Loucy (cell line): Measurements from ENCODE around the gene POPDC2.

Experiments
- EZH2phosphoT487 ChIP-seq: fragments of 200-600 bp; IDR thresholded peaks from 2 replicates; pipeline ENCODE4 v1.6.1; 2018; ENCODE audit warnings: antibody characterized with exemption, mild to moderate bottlenecking, moderate library complexity, borderline replicate concordance
- TF ChIP-seq, protein P1 (sequence below): fragments of 200-600 bp; sonication (generic); conservative IDR thresholded peaks from 2 replicates; pipeline ENCODE4 v1.5.1; 2014; ENCODE audit warnings: mild to moderate bottlenecking, antibody characterized with exemption, low read length

DNA sequence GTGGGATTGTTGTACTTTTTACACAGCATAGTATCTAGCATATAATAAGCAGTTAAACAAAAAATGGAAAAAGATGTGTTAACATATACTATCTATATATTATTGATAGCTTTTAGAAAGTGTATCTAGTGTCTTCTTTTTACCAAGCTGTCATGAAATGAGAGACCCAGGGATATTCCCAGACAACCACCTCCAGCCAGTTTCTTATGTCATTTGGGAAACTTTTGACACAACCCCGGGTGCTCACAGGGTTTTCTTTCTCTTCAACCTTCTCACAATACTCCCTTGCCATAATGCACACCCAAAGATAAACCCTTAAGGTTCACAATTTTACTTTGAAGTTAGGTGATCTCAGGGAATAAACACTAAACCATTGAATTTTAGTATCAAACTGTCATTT lies 67.5 kb downstream of the POPDC2 start:
- TF ChIP-seq, protein P1, sequence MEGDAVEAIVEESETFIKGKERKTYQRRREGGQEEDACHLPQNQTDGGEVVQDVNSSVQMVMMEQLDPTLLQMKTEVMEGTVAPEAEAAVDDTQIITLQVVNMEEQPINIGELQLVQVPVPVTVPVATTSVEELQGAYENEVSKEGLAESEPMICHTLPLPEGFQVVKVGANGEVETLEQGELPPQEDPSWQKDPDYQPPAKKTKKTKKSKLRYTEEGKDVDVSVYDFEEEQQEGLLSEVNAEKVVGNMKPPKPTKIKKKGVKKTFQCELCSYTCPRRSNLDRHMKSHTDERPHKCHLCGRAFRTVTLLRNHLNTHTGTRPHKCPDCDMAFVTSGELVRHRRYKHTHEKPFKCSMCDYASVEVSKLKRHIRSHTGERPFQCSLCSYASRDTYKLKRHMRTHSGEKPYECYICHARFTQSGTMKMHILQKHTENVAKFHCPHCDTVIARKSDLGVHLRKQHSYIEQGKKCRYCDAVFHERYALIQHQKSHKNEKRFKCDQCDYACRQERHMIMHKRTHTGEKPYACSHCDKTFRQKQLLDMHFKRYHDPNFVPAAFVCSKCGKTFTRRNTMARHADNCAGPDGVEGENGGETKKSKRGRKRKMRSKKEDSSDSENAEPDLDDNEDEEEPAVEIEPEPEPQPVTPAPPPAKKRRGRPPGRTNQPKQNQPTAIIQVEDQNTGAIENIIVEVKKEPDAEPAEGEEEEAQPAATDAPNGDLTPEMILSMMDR, result no peak
- no peak for TF ChIP-seq EZH2phosphoT487
